SHP77 treated with DMSO at 0.1 percent for 48 hours (cell line): Measurements from ENCODE around the gene NEK8.
"Not testable (repeated sequence)": the region's sequence is repeated elsewhere in the genome, so short reads cannot be mapped to it uniquely, and the experiment has no call there.

Experiments used
- DNase-seq: peaks from one replicate; lab custom pipeline; 2025; lab: John Stamatoyannopoulos, UW

The NEK8 gene

GRCh38 chr17:28725660-28726225 lies 2.8 kb upstream of the NEK8 start:
- DNase-seq, result peak; percentile 93

GRCh38 chr17:28726226-28726626 lies 2.4 kb upstream of the NEK8 start, which contains the start of gene TLCD1:
Gene TLCD1 (minus strand): TSS chr17:28726233. CDS start chr17:28726097, 136 bp downstream.
- DNase-seq, result peak; percentile 57

DNA sequence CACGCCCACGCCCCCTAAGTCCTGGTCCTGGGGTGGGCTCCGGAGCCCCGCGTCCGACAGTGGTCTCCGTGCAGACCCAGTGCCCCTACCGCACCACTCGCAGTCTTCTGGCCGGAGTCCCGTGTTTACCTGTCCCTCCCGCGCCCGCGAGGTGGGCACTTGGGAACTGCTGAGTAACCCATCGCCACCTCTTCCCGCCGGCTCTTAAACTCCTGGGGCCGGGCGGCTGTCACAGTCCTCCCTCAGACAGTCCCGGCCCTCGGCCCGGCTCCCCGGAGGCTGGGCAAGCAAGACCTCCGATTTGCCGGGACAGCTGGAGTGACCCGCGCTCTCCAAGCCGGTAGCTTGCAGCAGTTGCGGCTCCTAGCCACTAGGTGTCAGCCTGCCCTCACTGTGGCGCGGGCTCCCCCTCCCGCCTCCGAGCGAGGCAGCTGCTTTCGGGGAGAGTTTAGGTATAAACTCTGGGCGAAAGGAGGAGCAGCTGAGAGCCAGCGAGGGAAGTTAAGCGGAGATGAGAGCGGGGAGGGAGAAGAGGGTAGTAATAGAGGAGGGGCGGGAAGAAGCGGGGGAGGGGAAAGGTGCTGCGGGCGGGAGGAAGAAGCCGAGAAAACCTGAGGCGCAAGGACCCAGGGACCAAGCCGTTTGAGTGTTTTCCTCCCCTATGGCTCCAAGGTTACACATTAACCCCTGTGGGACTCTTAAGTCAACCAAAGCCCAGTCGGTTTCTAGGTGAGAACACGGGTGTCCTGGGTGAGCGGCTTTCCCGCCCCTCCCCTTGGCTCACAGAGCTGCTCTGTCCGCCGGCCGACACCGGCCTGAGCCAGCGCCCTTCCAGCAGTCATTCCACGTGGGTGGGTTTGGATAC lies 1.7 kb upstream of the NEK8 start:
- DNase-seq, result peak; percentile 81

DNA sequence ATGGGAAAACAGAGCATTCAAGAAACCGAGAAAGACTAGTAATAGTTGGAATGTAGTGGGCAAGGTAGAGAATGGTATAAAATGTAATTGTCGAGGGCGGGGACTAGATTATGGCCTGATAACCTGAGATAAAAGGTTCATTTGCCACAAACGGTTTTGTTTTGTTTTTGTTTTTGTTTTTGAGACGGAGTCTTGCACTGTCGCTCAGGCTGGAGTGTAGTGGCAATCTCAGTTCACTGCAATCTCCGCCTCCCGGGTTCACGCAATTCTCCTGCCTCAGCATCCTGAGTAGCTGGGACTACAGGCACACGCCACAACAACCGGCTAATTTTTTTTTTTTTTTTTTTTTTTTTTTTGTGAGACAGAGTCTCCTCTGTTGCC lies 1.4 kb downstream of the NEK8 start:
- no peak for DNase-seq

- no peak for DNase-seq
Measured at GRCh38 chr17:28733346-28733745, 4.8 kb downstream of the NEK8 start.

GRCh38 chr17:28734712-28735241 lies 6.2 kb downstream of the NEK8 start:
- DNase-seq, result no peak

DNA sequence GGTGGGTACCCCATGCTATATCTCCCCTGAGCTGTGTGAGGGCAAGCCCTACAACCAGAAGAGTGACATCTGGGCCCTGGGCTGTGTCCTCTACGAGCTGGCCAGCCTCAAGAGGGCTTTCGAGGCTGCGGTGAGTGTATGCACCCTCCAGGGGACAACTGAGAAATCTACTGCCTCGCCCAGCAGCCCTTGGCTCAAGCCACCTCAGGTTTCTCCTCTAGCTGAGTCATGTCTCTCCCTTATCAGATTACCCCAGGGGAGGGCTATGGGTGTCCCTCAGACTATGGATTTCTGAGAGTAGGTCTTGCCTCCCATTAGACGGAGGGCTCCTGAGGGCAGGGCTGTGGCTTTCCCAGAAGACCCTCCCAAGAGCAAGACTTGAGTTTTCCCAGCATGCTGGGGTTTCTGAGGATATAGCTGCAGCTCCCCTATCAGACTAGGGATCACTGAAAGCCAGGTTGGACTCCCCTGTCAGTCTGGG lies 6.7 kb downstream of the NEK8 start:
- no peak for DNase-seq

- DNase-seq, result not testable (repeated sequence)
Measured at GRCh38 chr17:28735913-28736769, 7.6 kb downstream of the NEK8 start.

DNA sequence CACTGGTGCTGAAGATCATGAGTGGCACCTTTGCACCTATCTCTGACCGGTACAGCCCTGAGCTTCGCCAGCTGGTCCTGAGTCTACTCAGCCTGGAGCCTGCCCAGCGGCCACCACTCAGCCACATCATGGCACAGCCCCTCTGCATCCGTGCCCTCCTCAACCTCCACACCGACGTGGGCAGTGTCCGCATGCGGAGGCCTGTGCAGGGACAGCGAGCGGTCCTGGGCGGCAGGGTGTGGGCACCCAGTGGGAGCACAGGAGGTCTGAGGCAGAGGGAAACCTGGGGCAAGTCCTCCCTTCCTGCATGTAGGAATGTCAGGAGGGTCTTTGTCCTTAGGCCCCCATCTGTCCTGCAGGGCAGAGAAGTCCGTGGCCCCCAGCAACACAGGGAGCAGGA lies 8.7 kb downstream of the NEK8 start:
- no peak for DNase-seq

DNA sequence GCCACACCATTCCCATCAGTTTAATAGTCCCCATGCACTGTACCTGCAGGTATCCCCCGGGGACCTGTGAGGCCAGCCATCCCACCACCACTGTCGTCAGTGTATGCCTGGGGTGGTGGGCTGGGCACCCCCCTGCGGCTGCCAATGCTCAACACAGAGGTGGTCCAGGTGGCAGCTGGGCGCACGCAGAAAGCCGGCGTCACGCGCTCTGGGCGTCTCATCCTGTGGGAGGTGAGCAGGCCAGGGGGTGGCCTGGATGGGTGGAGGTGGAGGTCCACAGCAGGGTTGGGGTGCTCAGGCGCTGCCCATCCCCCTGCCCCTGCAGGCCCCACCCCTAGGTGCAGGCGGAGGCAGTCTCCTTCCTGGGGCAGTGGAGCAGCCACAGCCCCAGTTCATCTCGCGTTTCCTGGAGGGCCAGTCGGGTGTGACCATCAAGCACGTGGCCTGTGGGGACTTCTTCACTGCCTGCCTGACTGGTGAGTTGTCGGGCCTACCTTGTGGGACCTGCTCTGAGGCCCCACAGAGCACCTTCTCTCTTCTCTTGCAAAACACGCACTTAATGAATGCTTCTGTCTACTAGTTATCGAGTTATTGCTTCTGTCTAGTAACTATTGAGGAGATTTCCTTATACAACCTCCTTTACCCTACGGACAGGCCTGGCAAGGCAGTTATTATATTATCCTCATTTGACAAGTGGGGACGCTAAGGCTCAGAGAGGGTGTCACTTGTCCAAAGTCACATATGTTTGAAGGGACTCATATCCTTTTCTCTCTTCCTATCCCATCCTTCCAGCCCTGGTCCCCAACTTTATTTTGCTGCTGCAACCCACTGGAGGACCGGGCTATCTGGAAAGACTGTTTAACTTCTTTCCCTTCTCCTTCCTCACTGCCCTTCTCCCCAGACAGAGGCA lies 9.4 kb downstream of the NEK8 start:
- no peak for DNase-seq

- DNase-seq, result no peak
Measured at GRCh38 chr17:28738680-28739384, 10.2 kb downstream of the NEK8 start.

GRCh38 chr17:28740406-28741357 lies 12.1 kb downstream of the NEK8 start:
- DNase-seq, result no peak

DNA sequence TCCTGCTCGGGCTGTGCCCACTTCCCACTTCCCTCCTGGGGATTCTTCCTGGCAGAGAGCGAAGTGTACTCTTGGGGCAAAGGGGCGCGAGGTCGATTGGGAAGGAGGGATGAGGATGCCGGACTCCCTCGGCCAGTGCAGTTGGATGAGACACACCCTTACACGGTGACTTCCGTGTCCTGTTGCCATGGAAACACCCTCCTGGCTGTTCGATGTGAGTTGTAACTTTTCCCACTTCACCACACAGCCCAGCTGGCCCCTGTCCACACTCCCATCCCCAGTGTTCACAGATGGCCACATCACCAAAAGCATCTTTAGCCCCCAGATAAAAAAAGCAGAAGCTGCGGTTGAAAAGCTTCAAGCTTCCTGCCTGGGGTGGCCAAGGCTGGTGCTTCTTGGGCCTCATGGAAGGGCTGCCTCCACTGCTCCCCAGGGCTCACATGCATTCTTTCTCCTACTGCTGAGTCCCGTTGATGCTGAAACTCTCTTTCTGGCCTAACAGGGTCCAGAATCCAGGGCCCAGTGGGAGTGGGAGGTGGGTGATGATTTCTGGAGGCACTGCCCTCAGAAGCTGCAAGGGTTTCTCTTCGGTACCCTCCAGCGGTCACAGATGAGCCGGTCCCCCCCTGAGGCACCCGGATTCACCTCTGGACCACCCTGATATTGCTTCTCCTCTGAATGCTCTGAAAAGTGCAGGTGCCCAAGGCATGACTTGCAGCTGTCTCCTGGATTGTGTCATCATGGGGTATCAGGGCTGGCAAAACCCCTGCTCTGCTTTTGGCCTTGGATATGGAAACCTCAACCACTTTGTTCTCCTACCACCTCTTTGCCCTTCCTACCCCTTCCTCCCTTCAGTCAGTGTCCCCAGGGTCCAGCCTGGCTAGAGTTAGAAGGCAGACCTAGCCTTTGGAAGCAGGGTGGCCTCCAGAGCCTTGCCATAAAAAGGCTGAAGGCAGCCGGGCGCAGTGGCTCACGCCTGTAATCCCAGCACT lies 13.1 kb downstream of the NEK8 start:
- no peak for DNase-seq

DNA sequence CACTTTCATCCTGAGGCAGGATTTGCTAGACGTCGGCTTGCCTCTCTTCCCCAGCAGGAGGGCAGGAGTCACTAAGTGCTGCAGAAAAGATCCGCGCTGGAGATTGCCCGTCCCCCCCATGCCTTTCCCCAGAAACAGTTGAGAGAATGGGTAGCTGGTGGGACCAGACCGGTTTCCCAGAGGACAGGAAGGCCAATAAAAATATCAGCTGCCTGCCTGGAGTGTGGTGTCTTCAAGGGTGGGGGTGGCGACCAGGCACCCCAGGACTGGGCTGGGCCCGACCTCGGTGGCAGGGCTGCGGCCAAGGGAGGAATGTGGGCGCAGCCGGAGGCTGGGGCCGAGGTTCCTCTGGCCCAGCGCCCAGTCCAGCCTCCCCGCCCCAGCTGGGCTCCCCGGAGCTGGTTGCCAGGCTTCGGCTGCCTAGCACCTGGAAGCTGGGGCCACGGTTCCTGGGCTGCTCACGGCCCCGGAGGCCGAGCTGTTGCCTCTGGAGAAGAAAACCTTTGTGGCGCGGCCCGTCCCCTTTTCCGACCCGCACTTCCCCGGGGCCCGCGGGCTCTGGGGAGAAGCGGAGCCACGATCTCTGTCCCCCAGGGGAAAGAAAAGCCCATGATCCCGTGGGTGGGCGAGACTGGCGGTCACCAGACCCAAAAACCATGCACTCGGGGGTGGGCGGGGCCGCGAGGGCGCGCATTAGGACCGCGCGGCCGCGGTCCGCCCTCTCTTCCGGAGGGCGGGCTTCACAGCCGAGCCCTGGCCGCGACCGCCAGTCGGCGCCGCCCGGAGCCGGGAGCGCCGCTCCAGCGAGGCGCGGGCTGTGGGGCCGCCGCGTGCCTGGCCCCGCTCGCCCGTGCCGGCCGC lies 14.9 kb downstream of the NEK8 start, which contains the start of gene TRAF4:
TRAF4 (plus strand) TSS at position 769 of the 861 bp plus-strand sequence. CDS start 102 bp downstream, outside the sequence.
- peak; percentile 57 for DNase-seq

GRCh38 chr17:28744104-28744971 lies 15.8 kb downstream of the NEK8 start:
- DNase-seq, result no peak
